Activated B cell treated with CpG ODN at 0.5 μM for 24 hours (primary cell): ENCODE measurements around the gene EIF1AD. TPM values are rescaled to one million over a fixed set of nuclear protein-coding genes. Genes with fewer than 3 reads are reported as not detected.

ENCODE experiments used
- ATAC-seq: fragments of 200-7000 bp; cut with Tn5 transposase; one replicate; pipeline ENCODE4 v1.10.0; 2021; ENCODE audit warnings: low read depth, mild to moderate bottlenecking, moderate library complexity
- CTCF ChIA-PET: fragments of 350-600 bp; sonication (Branson Sonifier 250); formaldehyde crosslinking; loops from one replicate; lab custom pipeline; 2021; ENCODE audit warnings: antibody characterized with exemption; lab: Charles Lee
- POLR2A ChIA-PET: fragments of 350-600 bp; sonication (Branson Sonifier 250); formaldehyde crosslinking; loops from one replicate; lab custom pipeline; 2021; ENCODE audit warnings: antibody characterized with exemption; lab: Charles Lee
- DNase-seq: peaks from one replicate; pipeline ENCODE4 v3.0.0; 2022
- H3K27ac Mint-ChIP-seq: one replicate; pipeline ENCODE4 v1.8.0; 2020; ENCODE audit warnings: mixed read lengths
- H3K27me3 Mint-ChIP-seq: one replicate; pipeline ENCODE4 v1.8.0; 2021; ENCODE audit warnings: mixed read lengths
- H3K36me3 Mint-ChIP-seq: one replicate; pipeline ENCODE4 v1.8.0; 2021; ENCODE audit warnings: low read depth, mixed read lengths
- H3K4me1 Mint-ChIP-seq: one replicate; pipeline ENCODE4 v1.8.0; 2021; ENCODE audit warnings: mixed read lengths
- H3K4me3 Mint-ChIP-seq: one replicate; pipeline ENCODE4 v1.8.0; 2020; ENCODE audit warnings: mild to moderate bottlenecking, mixed read lengths
- H3K9me3 Mint-ChIP-seq: one replicate; pipeline ENCODE4 v1.8.0; 2020; ENCODE audit warnings: mixed read lengths
- CTCF ChIP-seq: fragments of 200-600 bp; IDR thresholded peaks from one replicate; pipeline ENCODE4 v1.8.0; 2022; ENCODE audit warnings: antibody characterized with exemption, mild to moderate bottlenecking
- intact Hi-C: fragments of 100-400 bp; cut with micrococcal nuclease; formaldehyde crosslinking; loops from one replicate; pipeline ENCODE4 v1.15.1; 2024
- total RNA-seq: library from RNA; stranded (reverse); gene quantifications from 2 replicates; pipeline ENCODE4 v1.2.3, GENCODE V29; 2022

The EIF1AD gene
- total RNA-seq, 1 donor from 2014 or later, result 58.9 TPM

DNA sequence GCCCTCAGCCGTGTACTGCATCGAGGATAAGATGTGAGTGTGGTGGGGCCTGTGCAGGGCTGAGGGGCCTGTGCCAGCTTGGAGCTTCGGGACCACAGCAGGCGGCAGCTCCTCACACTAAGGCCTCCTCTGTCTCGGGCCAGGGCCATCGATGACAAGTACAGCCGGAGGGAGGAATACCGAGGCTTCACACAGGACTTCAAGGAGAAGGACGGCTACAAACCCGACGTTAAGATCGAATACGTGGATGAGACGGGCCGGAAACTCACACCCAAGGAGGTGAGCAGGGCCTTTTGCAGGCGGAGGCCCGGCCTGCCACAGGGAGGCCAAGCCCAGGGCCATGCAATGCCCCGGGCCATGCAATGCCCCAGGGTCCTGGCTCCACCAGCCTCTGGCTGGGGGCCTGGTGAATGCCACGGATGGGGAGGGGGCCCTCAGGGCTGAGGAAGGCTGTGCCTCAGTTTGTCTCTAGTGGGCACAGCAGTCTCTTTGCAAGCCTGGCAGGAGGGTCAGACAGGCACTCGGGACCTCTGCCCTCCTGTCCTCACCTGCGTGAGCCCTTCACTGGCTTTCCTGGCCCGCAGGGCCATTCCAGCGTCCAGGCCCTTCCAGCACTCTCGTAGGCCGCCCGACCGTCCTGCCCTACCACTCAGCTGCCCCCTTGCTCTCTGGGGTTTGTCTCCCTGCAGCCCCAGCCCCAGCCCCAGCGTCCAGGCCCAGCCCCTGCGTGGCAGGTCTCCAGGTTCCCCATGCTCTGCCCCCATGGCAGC is 24.2 kb downstream of the EIF1AD start:
- intact Hi-C loops, result no loop called here
- POLR2A ChIA-PET, result interaction anchor here (0.7 to 0.8 kb wide), 2 partner anchors 62 to 266 kb away, joined by 3 to 7 read pairs; partner anchors contain the start of gene KAT5
- no peak overlapping the region for H3K27ac Mint-ChIP-seq

GRCh38 chr11:65976216-65977176 is 25.5 kb downstream of the EIF1AD start:
- H3K27ac Mint-ChIP-seq, result no peak overlapping the region
- peaks cover 65% of the 10 kb centered on the region for H3K36me3 Mint-ChIP-seq
- H3K4me3 Mint-ChIP-seq, result no peak overlapping the region
- no peaks in the 10 kb centered on the region for H3K27me3 Mint-ChIP-seq
- DNase-seq (no peak), ATAC-seq (no peak)
- intact Hi-C loops, result no loop called here
- POLR2A ChIA-PET, result interaction anchor here (0.6 kb wide), 1 partner anchor 132 kb away, joined by 5 read pairs; no protein-coding TSS in a partner anchor
- no peaks in the 10 kb centered on the region for H3K4me1 Mint-ChIP-seq
- CTCF ChIA-PET, result no interaction called here
- no peak for TF ChIP-seq CTCF
- H3K9me3 Mint-ChIP-seq, result no peaks in the 10 kb centered on the region

More for the DNA sequence above, 24.2 kb downstream of the EIF1AD start:
- Mint-ChIP-seq H3K9me3 (no peaks in the 10 kb centered on the region), H3K36me3 (peaks cover 54% of the 10 kb centered on the region), H3K27me3 (no peaks in the 10 kb centered on the region), H3K4me3 (no peak overlapping the region), H3K4me1 (no peaks in the 10 kb centered on the region)
- TF ChIP-seq CTCF, result no peak
- CTCF ChIA-PET, result no interaction called here
- no peak for DNase-seq
- ATAC-seq, result no peak

DNA sequence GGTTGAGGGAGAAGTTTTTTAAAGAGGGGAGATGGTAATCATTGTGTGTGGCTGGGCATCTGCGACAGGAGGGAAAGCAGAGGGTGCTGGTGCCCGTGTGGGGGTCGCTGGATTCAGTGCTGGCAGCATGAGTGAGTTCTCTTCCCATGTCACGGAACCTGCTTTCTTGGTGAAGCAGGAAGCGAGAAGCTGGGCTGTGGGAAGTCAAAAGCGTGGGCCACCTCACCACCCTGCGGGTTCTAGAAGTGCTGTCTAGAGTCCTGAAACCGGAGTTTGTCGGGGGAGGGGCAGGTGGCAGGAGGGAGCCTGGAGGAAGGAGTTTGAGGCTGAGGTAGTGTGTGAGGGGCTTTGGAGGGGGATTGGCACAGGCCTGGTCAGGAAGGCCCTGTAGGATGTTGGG is 26.2 kb downstream of the EIF1AD start:
- no peak overlapping the region for H3K27ac Mint-ChIP-seq
- DNase-seq (no peak), ATAC-seq (no peak)
- H3K4me3 Mint-ChIP-seq, result no peak overlapping the region
- H3K36me3 Mint-ChIP-seq, result peaks cover 65% of the 10 kb centered on the region
- CTCF ChIA-PET, result no interaction called here
- intact Hi-C loops, result no loop called here
- no peak for TF ChIP-seq CTCF
- H3K4me1 Mint-ChIP-seq, result no peaks in the 10 kb centered on the region
- H3K27me3 Mint-ChIP-seq, result no peaks in the 10 kb centered on the region
- no peaks in the 10 kb centered on the region for H3K9me3 Mint-ChIP-seq
- POLR2A ChIA-PET, result interaction anchor here (0.6 kb wide), 2 partner anchors 85 to 131 kb away, joined by 3 to 5 read pairs; no protein-coding TSS in a partner anchor

- Mint-ChIP-seq H3K4me3 (no peak overlapping the region), H3K4me1 (no peaks in the 10 kb centered on the region), H3K9me3 (no peaks in the 10 kb centered on the region), H3K27me3 (no peaks in the 10 kb centered on the region), H3K27ac (no peak overlapping the region), H3K36me3 (peaks cover 68% of the 10 kb centered on the region)
- ATAC-seq, result no peak
- intact Hi-C loops, result no loop called here
- CTCF ChIA-PET, result no interaction called here
- POLR2A ChIA-PET, result no interaction called here
- TF ChIP-seq CTCF, result no peak
- no peak for DNase-seq
Measured at GRCh38 chr11:65973439-65974110, 28.4 kb downstream of the EIF1AD start.
